GM21381 (cell line): ENCODE data around the gene CDK17.

ENCODE experiments used
- ATAC-seq: cut with Tn5 transposase; IDR thresholded peaks from one replicate; pipeline ENCODE4 v1.9.1; 2021; ENCODE audit warnings: mild to moderate bottlenecking, moderate library complexity; ENCODE audit not compliant: unreplicated experiment

Gene CDK17

GRCh38 chr12:96271469-96272199 is 128.6 kb downstream of the CDK17 start:
- ATAC-seq = no peak

- ATAC-seq = no peak
These were observed 134.0 kb downstream of the CDK17 start for GRCh38 chr12:96266238-96266637.

- ATAC-seq = no peak
These were observed 134.4 kb downstream of the CDK17 start for GRCh38 chr12:96265836-96266235.

GRCh38 chr12:96265400-96265799 is 134.8 kb downstream of the CDK17 start:
- no peak for ATAC-seq

GRCh38 chr12:96263449-96263902 is 136.8 kb downstream of the CDK17 start:
- no peak for ATAC-seq

GRCh38 chr12:96261557-96261956 is 138.7 kb downstream of the CDK17 start:
- no peak for ATAC-seq

- no peak for ATAC-seq
These were observed 139.6 kb downstream of the CDK17 start for GRCh38 chr12:96260644-96261043.

GRCh38 chr12:96260231-96260630 is 140.0 kb downstream of the CDK17 start:
- ATAC-seq = no peak

GRCh38 chr12:96258104-96258961 is 141.9 kb downstream of the CDK17 start:
- ATAC-seq = no peak

- ATAC-seq = no peak
These were observed 142.6 kb downstream of the CDK17 start for GRCh38 chr12:96257550-96258103.

- no peak for ATAC-seq
These were observed 143.4 kb downstream of the CDK17 start for GRCh38 chr12:96256672-96257361.

GRCh38 chr12:96255077-96255476 is 145.2 kb downstream of the CDK17 start:
- ATAC-seq = no peak

- ATAC-seq = no peak
These were observed 150.0 kb downstream of the CDK17 start for GRCh38 chr12:96250119-96250685.

GRCh38 chr12:96249196-96250118 is 150.8 kb downstream of the CDK17 start:
- no peak for ATAC-seq

- no peak for ATAC-seq
These were observed 151.9 kb downstream of the CDK17 start for GRCh38 chr12:96248136-96248931.

GRCh38 chr12:96247563-96247962 is 152.7 kb downstream of the CDK17 start:
- no peak for ATAC-seq

- no peak for ATAC-seq
These were observed 153.2 kb downstream of the CDK17 start for GRCh38 chr12:96246926-96247505.

- ATAC-seq = no peak
These were observed 155.4 kb downstream of the CDK17 start for GRCh38 chr12:96244826-96245225.

GRCh38 chr12:96242597-96242996 is 157.6 kb downstream of the CDK17 start:
- ATAC-seq = no peak
